ENCODE data around the gene CDK8. TPM values are rescaled to one million over a fixed set of nuclear protein-coding genes. Genes with fewer than 3 reads are reported as not detected.

CDK8 gene
- total RNA-seq, 4 donors from 2014 or later: 8.5 to 15.1 (median 11.2) TPM

- TF ChIP-seq, protein P1, sequence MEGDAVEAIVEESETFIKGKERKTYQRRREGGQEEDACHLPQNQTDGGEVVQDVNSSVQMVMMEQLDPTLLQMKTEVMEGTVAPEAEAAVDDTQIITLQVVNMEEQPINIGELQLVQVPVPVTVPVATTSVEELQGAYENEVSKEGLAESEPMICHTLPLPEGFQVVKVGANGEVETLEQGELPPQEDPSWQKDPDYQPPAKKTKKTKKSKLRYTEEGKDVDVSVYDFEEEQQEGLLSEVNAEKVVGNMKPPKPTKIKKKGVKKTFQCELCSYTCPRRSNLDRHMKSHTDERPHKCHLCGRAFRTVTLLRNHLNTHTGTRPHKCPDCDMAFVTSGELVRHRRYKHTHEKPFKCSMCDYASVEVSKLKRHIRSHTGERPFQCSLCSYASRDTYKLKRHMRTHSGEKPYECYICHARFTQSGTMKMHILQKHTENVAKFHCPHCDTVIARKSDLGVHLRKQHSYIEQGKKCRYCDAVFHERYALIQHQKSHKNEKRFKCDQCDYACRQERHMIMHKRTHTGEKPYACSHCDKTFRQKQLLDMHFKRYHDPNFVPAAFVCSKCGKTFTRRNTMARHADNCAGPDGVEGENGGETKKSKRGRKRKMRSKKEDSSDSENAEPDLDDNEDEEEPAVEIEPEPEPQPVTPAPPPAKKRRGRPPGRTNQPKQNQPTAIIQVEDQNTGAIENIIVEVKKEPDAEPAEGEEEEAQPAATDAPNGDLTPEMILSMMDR (IDR thresholded peaks at IDR 0.05; ENCODE audit: low read depth): no peak
Measured at GRCh38 chr13:26229080-26229615, 24.8 kb upstream of the CDK8 start.

GRCh38 chr13:26230703-26231102, 23.2 kb upstream of the CDK8 start:
- TF ChIP-seq, protein P1 (IDR thresholded peaks at IDR 0.05; ENCODE audit: low read depth): no peak

DNA sequence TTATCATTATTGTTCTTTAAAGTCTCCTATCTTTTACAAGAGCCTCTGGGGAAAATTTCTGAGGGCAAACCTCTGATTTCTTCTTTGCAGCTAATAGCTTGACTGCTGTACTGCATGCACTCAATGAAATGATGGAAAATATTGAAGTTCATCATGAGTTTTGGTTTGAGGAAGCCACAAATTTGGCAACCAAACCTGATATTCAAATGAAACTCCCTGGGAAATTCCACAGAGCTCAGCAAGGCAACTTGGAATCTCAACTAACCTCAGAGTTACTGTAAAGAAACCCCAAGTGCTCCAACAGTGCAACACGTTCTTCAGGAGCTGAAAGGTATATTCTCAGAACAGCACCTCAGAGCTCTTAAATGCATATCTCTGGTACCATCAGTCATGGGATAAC, 17.6 kb upstream of the CDK8 start:
- TF ChIP-seq, protein P1 (IDR thresholded peaks at IDR 0.05; ENCODE audit: low read depth): no peak

GRCh38 chr13:26246154-26246553, 7.8 kb upstream of the CDK8 start:
- TF ChIP-seq, protein P1 (IDR thresholded peaks at IDR 0.05; ENCODE audit: low read depth): no peak

DNA sequence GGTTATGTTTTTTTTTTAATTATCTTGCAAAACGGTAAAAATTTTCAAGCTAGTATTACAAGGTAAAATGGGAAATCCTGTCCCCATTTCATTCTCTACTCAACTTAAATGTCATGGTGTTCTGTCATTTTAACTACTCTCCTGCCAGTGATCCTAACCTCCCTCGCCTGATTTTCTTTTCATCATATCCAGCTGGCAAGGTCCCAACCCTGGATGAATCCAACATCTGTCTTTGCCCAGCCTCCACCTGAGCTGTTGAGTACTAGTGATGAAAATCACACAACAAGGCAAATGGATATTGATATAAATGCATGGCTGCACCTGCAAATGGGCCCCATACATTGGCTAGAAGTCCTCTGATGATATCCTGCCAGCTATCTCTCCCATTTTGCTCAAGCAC, 6.9 kb upstream of the CDK8 start:
- TF ChIP-seq, protein P1 (IDR thresholded peaks at IDR 0.05; ENCODE audit: low read depth): no peak

DNA sequence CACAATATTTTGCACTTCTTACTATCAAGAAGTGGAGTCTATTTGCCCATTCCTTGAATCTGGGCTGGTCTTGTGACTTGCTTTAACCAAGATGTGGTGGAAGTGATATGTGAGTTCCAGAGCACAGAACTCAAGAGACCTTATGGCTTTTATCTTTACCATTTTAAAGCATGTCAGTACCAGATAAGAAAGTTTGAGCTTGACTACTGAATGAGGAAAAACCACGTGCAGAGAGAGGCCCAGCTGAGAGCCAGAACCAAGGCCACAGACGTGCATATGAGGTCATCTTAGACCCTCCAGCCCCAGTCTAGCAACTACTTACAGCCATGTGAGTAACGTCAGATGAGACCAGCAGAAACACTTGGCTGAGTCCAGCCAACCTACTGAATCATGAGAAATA, 6.3 kb upstream of the CDK8 start:
- TF ChIP-seq, protein P1 (IDR thresholded peaks at IDR 0.05; ENCODE audit: low read depth): no peak

GRCh38 chr13:26249551-26249950, 4.4 kb upstream of the CDK8 start:
- TF ChIP-seq, protein P1 (IDR thresholded peaks at IDR 0.05; ENCODE audit: low read depth): no peak

Measured in subcutaneous adipose tissue (tissue), 4 donors.